Stimulated activated CD8-positive, alpha-beta memory T cell treated with anti-CD3 and anti-CD28 coated beads, Interleukin-15, amount 100 ng/mL, for 4 hours (primary cell): ENCODE measurements around the gene MAP2K1.

Experiments
- DNase-seq, 2 donors: peaks; one replicate each; pipeline ENCODE4 v3.0.0-alpha.2; 2020; ENCODE audit warnings: low read depth in 2 of 2

The MAP2K1 gene

DNA sequence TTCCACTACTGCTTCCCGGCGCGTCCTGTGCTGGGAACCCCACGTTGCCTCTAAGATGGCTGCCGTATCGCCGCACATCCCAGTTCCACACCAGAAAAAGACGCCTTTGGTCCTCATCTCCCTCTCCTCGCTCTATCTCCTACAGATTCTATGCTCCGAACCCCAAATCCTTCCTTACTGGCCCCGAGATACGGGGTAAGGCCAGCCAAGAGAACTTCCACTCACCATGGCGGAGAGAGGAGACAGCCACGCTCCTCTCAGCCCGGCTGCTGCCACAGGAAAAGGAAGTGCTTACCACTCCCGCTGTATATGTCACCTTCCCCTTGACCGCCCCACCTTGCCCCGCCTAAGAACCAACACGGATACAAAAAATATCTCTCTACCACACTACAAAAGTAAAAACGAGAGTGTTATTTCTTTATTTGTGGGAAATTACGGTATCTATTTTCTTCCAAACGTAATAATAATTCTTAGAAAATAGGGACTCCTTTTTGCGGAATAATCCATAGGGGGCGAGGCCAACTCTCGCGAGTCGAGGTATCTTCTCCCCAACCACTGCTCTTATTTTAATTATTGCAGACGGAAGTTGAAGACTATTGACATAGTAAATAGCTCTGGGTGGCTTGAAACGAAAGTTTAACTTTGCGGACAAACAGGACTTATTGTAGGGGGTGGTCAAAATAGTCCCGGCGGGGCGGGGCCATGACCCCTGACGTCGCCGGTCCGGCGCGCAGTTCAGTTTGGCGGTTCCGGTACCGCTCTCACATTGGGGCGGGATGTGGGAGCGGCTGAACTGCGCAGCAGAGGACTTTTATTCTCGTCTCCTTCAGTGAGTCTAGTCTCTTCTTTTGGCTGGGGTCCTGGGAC, 118.1 kb downstream of the MAP2K1 start, which contains the start of the genes RPL4 and ZWILCH:
Gene RPL4, minus strand, starts transcription at position 293 of the 867 bp plus-strand sequence. Its CDS starts 65 bp downstream, at position 228.
Gene ZWILCH, plus strand, starts transcription at position 764 of the 867 bp plus-strand sequence. Its CDS starts 13 bp downstream, at position 777.
- DNase-seq: peak; percentile 55 to 64

DNA sequence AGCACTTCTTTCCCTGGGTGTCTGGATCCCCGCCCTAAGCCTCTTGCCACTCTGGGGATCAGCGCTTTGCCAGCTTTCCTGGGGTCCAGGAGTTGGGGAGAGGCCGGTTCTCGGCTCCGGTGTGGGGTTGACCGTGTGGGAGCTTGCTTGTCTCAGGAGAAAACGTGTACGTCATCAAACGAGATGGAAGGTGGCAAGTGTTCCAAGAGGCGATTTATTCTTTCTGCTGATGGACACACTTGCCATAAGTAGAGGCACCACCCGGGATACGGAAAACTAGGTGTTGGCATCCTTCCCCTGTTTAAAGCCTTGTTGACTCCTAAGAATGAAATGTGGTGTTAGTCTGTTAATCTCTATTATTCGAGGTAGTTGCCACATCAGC, 118.7 kb downstream of the MAP2K1 start:
- no peak for DNase-seq

- DNase-seq: no peak
These were observed 119.1 kb downstream of the MAP2K1 start for GRCh38 chr15:66505818-66506217.

DNA sequence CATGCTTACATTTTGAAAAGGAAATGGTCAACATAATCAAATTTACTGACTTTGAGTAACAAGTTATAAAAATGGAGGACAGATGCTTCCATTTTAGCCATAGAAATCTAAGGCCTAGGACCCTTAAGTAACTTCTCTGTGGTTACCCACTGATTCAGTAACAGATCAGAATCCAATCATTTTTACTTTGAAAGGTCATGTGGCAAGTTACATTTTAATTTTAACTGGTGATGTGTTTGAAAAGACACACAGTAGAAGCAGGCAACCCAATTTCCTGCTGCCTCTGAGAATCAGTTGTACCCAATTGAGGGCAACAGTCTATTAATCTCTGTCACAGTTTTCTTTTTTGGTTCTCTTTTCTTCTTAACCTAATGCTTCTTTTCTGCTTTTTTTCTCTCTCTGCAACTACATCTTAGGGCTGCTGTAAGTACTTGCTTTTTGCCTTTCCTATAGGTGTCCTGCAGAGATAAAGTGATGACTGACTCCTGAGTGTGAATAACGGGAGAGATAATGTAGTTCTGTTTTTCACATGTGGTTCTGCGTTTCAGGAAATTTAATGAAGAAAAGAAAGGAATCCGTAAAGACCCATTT, 121.7 kb downstream of the MAP2K1 start:
- no peak for DNase-seq

DNA sequence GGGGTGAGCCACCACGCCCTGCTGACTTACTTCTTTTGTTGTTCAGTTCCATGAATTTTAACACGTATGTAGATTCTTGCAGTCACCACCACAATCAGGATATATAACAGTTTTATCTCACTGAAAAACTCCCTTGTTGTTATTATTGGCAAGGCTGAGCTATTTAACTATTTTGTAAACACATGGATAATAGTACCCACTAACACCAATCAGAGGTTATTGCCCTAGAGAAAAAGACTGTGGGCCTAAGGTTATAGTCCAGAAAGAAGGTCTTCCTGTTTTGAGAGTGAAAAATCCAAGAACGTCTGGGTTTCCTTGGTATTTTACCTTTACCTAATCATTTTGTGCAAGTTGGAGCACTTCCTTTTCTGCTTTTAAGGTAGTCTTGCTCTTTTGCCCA, 127.9 kb downstream of the MAP2K1 start:
- no peak for DNase-seq

GRCh38 chr15:66515901-66516322, 129.2 kb downstream of the MAP2K1 start:
- no peak for DNase-seq

DNA sequence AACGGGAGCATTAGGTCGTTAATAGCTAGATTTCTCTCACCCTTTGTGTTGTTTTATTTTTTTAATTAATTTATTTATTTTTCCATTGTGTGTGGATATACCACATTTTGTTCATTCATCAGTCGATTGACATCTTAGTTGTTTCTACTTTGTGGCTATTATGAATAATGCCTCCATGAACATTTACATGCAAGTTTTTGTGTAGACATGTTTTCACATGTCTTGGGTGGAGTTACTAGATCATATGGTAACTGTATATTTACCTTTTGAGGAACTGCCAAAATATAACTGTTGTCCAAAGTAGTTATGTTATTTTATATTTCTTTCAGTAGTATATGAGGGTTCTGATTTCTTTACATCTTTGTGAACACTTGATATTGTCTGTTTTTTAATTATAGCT, 137.2 kb downstream of the MAP2K1 start:
- no peak for DNase-seq

DNA sequence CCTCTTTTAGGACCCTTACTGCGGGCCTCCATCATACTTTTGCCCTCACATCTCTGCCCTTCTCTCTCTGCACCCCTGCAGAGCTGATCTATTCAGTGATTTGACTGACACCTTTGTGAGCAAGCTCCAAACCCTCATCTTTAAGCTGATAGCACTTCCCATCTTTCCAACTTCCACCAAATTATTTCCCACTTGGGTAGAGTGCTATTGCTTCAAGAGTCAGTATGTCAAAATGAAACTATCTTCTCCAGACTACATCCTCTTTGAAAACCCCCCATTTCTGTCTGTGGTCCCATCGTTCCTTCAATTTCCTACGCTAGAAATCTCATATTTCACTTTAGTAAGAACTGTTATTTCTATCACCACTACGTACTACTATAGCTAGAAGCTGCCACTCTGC, 138.1 kb downstream of the MAP2K1 start:
- no peak for DNase-seq

DNA sequence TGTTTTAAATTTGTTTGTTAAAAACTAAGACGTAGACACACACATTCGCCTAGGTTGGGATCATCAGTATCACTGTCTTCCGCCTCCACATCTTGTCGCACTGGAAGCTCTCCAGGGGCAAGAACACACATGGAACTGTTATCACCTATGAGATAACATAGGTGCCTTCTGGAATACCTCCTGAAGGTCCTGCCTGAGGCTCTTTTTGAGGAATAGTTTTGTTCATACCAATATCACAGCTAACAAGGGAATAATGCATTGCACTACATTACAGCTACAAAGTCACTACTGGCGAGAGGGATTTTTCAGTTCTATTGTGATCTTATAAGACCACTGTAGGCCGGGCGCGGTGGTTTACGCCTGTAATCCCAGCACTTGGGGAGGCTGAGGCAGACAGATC, 148.3 kb downstream of the MAP2K1 start:
- no peak for DNase-seq
